Measurements from ENCODE around the gene OXLD1.

The OXLD1 gene

GRCh38 chr17:81711814-81712467 is 45.5 kb upstream of the OXLD1 start, which contains the start of gene SLC25A10:
Gene SLC25A10 (plus strand): TSS chr17:81712284. CDS start chr17:81712427, 143 bp downstream.
- TF ChIP-seq CTCF (IDR thresholded peaks at IDR 0.05; ENCODE audit: low read depth, low read length) = no peak
- peak within 1 kb of the TSS; percentile 67 for H3K4me3 ChIP-seq (ENCODE audit: low read depth, low read length)

DNA sequence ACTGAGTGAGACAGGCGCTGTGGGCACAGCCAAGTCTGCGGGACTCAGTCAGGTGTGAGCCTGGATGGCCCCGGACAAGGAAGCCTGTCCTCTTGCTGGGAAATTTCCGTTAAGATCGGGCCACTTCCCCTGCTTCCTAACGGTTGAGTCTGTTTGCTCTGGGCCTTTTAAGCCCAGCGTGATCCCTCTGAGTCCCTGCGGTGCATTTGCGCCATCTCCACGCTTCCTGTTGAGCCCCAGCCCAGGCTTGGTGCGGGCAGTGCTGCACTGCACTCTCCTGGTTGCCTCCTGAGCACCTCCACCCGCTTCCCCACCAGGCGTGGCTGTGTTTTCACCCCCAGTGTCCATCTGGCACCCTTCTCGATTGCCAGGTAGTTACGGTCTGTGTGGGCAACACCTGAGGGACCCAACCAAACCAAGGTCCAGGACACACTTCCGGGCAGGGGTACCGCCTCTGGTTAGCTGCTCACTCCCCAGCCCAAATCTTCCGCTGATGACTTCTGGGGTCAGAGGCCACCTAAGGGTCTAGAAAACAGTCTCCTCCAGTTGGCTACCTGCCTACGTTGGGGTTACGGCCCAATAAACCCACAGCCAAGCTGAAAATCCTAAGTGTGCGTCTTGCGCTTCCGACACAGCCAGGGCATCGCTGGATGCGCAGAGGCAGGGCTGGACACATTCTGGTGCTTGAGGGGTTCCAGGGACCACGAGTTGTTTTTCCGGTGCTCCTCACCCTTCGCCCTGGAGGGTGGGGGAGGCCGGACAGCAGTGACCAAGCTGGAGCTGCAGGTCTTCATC is 44.3 kb upstream of the OXLD1 start:
- H3K4me3 ChIP-seq (ENCODE audit: low read depth, low read length) = no peak overlapping the region
- TF ChIP-seq CTCF (IDR thresholded peaks at IDR 0.05; ENCODE audit: low read depth, low read length) = no peak

DNA sequence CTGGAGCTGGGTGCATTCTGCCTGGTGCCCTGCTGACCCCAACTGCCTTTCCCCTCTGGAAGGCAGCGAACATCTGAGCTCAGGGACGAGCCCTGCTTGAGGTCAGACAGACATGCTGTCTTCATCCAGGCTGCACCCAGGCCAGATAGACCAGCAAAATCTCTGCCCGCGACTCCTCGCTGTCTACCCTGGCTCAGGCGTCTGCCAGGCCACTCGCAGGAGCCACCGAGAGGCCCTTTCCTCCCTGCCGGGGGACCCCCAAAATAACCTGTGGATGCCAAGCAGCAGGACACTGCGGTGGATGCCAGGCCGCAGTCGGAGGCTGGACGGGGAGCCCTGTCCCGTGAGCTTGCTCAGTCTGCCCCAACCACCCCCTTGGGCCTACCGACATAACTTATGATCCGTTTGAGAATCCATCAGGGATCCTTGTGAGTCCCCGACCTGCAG is 42.4 kb upstream of the OXLD1 start:
- TF ChIP-seq CTCF (IDR thresholded peaks at IDR 0.05; ENCODE audit: low read depth, low read length) = no peak
- no peak overlapping the region for H3K4me3 ChIP-seq (ENCODE audit: low read depth, low read length)

- TF ChIP-seq CTCF (IDR thresholded peaks at IDR 0.05; ENCODE audit: low read depth, low read length) = no peak
- H3K4me3 ChIP-seq (ENCODE audit: low read depth, low read length) = no peak overlapping the region
Observed at GRCh38 chr17:81707725-81708646, 41.6 kb upstream of the OXLD1 start.

DNA sequence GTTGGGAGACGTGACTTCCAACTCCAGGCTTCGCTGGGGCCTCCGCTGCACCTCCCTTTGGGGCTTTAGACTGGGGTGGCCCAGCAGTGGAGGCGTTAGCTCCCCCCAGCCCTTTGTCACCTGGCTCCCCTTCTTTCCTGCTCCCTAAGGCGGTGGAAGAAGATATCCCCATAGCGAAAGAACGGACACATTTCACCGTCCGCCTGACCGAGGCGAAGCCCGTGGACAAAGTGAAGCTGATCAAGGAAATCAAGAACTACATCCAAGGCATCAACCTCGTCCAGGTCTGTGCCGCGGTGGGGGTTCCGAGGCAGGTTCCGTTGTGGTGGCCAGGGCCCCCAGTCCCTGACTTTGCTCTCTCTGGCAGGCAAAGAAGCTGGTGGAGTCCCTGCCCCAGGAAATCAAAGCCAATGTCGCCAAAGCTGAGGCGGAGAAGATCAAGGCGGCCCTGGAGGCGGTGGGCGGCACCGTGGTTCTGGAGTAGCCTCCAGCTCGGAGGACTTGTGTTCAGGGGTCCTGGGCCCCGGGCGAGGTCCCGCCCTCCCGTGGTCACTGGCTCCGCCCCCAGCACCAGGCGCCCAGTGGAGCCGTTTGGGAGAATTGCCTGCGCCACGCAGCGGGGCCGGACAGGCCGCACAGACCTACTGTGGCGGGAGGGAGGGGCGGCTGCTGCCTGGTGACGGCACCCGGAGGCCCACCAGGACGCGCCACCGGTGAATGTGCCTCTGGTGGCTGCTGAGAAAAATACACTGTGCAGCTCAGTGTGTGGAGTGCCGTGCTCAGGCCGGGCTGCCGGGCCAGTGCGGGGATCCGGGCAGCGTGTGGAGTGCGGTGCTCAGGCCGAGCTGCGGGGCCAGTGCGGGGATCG is 40.6 kb upstream of the OXLD1 start:
- TF ChIP-seq CTCF (IDR thresholded peaks at IDR 0.05; ENCODE audit: low read depth, low read length) = no peak
- no peak overlapping the region for H3K4me3 ChIP-seq (ENCODE audit: low read depth, low read length)

- TF ChIP-seq CTCF (IDR thresholded peaks at IDR 0.05; ENCODE audit: low read depth, low read length) = no peak
Observed at GRCh38 chr17:81706232-81706611, 39.8 kb upstream of the OXLD1 start.

More at GRCh38 chr17:81706232-81706611, 39.8 kb upstream of the OXLD1 start:
- no peak overlapping the region for H3K4me3 ChIP-seq (ENCODE audit: low read depth, low read length)
